PFSK-1 (cell line): Measurements from ENCODE around the gene IFTAP.

Source experiments
- FOXP2 ChIP-seq: optimal IDR thresholded peaks from 2 replicates; pipeline ENCODE3; 2011; ENCODE audit warnings: borderline replicate concordance, control low read depth, inconsistent platforms; ENCODE audit not compliant: insufficient read depth; ENCODE audit errors: extremely low read length, extremely low read depth
- POLR2AphosphoS5 ChIP-seq: IDR thresholded peaks from 2 replicates; pipeline ENCODE4 v1.6.1; 2012; ENCODE audit warnings: low read depth, mild to moderate bottlenecking, control low read depth, low read length, moderate library complexity
- TAF1 ChIP-seq: IDR thresholded peaks from 2 replicates; pipeline ENCODE4 v1.6.1; 2012; ENCODE audit warnings: low read length, control low read depth, borderline replicate concordance; ENCODE audit not compliant: insufficient read depth

GRCh38 chr11:36569095-36569494 lies 25.2 kb upstream of the IFTAP start:
- no peak for TF ChIP-seq POLR2AphosphoS5
- TF ChIP-seq TAF1, result no peak
- no peak for TF ChIP-seq FOXP2
